Germinal center (tissue), 1 donor: ENCODE measurements around the gene PBX3.
"Not testable (repeated sequence)": the region's sequence is repeated elsewhere in the genome, so short reads cannot be mapped to it uniquely, and the experiment has no call there.

ENCODE experiments used
- DNase-seq: peaks from one replicate; pipeline ENCODE4 v3.0.0; 2012; ENCODE audit warnings: mixed read lengths, low spot score

Gene PBX3

DNA sequence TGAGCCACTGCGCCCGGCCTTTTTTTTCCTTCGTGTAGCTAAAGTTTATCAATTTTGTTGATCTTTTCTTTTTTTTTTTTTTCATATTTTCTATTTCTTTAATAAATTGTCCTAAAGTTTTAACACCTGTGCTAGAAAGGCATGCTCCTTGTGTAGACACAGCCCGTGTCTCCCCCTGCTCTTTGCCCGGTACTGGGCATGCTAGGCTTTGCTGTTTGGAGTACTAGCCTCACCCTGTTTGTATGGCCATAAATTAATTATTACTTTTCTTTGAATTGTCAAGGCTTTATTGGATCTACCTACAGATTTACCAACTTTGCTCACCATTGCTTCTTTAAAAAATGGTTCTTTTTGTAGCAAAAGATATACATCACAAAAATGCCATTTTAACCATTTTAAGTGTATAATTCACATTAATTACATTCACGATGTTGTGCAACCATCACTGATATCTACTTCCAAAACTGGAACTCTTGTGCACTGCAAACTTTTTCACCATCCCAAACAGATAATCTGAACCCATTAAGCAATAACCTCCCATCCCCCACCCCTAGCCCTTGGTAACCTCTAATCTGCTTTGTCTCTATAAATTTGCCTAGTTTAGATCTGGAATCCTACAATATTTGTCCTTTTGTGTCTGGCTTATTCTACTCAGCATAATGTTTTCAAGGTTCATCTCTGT lies 31.5 kb downstream of the PBX3 start:
- not testable (repeated sequence) for DNase-seq

DNA sequence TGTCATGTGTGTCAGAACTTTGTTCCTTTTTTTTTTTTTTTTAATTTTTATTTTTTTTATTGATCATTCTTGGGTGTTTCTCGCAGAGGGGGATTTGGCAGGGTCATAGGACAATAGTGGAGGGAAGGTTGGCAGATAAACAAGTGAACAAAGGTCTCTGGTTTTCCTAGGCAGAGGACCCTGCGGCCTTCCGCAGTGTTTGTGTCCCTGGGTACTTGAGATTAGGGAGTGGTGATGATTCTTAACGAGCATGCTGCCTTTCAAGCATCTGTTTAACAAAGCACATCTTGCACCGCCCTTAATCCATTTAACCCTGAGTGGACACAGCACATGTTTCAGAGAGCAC lies 32.0 kb downstream of the PBX3 start:
- DNase-seq, result not testable (repeated sequence)

DNA sequence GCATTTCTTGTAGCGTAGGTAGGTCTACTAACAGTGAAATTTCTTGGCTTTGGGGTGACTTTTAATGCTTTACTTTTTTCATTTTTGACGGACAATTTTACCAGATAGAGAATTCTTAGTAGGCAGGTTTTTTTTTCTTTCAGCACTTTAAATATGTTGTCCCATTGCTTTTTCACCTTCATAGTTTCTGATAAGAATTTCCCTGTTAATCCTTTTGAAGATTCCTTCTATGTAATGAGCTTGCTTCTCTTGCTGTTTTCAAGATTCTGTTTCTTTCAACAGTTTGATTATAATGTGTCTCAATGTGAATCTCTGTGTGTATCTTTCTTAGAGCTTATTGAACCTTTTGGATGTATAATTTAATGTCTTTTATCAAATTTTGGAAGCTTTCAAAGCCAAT lies 35.5 kb downstream of the PBX3 start:
- no peak for DNase-seq

DNA sequence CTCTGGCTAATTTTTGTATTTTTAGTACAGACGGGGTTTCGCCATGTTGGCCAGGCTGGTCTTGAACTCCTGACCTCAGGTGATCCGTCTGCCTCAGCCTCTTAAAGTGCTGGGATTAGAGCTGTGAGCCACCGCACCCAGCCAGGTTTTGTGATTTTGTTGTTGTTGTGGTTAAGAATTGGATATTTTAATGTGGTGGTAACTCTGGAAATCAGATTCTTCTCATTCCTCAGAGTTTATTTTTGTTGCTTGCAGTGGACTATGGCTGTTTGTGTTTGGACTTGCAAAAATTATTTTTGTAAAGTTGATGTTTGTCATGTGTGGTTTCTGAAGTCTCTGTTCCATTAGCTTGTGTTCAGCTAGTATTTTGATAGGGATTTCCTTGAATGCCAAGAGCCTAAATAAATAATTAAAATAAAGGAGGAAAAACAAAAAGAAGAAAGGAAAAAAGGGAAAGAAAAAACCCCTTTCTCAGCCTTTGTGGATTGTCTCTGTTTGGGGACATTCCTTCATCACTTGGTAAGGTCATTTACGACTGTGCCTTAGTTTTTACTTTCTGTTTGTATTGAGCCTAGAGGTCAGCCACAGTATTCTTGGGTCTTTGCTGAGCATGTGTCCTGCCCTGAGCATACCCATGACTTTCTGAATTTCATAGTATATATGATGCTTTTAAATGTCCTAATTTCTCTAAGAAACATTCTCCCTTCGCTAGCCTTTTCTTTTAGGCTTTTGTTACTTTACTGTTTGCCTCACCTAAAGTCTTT lies 37.3 kb downstream of the PBX3 start:
- DNase-seq, result no peak

DNA sequence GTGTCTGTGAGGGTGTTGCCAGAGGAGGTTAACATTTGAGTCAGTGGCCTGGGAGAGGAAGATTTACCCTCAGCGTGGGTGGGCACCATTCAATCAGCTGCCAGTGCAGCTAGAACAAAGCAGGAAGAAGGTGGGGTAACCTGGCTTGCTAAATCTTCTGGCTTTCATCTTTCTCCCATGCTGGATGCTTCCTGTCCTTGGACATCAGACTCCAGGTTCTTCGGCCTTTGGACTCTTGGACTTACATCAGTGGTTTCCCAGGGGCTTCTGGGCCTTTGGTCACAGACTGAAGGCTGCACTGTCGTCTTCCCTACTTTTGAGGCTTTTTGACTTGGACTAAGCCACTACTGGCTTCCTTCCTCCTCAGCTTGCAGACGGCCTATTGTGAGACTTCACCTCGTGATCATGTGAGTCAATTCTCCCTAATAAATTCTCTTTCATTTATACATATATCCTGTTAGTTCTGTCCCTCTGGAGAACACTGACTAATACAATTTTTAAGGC lies 38.1 kb downstream of the PBX3 start:
- DNase-seq, result no peak

DNA sequence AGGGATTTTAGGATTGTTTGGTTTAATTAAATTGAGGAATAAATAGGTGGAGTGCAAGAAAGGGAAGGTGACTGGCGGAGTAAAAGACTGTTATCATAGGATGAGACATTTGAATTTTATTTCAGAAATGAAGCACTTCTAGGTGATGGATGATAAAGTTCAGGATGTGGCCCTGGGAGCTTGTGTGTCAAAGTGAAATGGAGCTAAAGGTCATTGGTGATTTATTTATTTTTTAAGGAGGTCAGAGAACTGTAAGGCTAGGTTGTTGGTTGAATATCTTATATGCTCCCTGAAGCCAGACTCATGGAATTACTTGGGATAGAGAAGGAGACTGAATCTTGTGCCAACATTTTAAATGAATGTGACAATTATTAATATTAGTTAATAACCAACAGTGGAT lies 40.5 kb downstream of the PBX3 start:
- DNase-seq, result no peak

DNA sequence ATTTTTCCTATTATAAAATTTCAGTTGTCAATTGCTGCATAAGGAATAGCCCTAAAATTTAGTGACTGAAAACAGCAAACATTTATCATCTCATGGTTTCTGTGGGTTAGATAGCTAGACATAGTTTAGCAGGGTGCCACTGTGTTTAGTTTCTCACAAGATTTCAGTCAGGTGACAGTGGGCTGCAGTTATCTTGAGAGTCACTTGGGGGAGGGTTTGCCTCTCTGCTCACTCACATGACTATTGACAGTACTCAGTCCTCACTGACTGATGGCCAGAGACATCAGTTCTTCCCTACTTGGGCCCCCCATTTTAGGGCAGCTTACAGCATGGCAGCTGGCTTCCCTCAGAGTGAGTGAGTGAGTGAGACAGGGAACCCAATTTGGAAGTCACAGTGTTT lies 42.0 kb downstream of the PBX3 start:
- no peak for DNase-seq

DNA sequence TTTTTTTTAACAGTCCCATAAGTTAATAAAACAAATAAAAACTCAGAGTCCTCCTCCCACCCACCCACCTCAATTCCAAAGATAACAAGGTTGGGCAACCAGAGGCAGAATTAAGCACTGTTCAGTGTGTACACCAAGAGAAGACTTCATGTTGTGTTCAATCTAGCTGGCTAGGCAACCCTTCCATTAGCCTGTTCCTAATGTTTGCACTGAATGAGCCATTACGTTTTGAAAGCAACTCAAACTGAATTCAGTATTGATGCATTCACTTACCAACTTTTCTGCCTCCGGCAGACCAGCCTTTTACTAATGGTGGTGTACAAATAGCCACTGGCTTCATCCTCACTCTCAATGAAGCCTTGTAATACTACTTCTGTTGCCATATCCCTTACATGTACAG lies 47.5 kb downstream of the PBX3 start:
- DNase-seq, result no peak

DNA sequence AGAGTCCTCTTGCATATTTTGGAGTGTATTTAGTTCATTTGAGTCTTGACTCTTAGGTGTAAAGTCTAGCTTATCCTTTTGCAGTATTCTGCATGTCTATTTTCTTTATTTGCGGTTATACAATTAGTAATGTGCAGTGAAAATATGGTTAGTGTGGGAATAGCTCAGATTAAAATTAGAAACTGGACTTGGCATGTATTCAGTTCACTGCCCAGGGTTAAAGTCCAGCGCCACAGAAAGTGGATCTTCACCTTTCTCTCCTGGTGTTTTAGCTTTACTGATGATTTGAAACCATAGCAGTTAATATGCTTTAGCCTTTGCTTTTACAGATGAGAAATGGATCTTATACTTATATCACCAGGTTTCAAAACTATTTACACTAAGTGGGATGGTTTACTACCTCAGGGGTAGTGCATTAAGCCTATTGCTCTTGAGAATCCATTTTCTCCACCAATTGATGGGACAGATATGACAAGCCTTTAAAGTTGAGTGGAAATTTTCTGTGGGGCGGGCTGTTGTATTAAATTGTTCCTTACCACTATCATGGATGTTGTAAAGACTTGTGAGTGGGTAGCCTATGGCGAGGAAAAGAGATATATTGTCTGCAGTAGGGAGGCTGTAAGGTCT lies 48.9 kb downstream of the PBX3 start:
- DNase-seq, result no peak

DNA sequence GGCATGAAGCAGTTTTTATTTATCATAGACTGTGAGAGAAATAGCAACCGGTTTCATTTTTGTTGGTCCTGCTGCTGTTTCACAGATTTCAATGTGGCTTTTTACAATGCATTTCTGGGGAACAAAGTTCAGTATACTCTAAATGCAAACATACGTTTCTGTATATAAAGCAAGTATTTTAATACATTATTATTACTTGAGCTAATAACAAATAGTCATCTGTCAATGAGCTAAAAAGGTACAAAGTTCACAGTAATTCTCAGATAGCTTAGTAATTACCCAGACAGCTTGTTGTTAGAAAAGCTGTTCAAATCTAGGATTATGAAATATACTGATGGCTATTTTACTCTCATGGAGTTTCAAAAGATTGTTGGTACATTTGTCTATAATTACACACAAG lies 50.8 kb downstream of the PBX3 start:
- DNase-seq, result no peak

DNA sequence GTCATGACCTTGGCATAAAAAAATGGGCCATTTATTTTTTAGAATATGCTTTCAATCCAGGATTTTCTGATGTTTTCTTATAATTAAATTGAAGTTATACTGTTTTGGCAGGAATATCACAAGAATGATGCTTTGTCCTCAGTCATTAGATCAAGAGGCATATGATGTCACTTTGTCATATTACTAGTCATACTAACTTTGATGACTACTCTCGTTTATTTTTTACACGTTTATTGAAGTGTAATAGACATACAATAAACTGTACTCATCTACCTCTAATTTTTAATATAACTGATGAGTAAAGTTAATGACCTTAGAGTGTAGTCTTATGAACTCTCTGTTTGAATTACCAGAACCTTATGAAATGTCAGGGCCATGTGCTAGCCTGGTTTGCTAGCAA lies 56.4 kb downstream of the PBX3 start:
- DNase-seq, result no peak

DNA sequence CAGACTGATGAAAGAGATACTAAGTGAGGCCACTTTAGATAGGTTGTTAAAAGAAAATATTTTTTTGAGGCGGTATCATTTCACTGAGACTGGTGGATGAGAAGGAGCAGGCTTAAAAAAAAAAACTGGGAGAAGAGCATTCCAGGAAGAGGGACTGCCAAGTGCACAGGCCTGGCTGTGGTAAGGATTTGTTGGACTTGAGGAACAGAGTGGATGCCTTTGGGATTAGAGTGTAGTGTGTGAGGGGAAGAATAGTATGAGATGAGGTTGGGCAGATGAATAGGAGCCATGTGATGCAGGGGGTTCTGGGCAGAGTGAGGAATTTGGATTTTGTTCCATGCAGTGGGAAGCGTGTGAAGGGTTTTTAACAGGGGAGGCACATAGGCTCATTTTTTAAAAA lies 57.9 kb downstream of the PBX3 start:
- DNase-seq, result no peak

DNA sequence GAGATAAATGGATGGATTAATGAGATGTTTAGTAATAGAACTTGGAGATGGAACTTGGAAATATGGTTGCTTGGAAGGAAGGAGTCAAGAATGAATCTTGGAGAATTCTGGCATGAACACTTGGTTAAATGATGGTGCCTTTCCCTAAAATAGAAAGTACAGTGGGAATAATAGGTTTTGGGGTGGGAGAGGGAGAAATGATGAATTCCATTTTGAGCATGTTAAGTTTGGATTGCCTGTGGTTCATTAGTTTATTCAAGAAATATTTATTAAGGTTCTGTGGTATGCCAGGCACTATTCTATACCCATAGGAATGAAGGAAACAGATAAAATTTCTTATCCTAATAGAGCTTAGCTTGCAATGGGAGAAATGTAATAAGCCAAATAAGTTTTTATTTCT lies 58.4 kb downstream of the PBX3 start:
- no peak for DNase-seq

DNA sequence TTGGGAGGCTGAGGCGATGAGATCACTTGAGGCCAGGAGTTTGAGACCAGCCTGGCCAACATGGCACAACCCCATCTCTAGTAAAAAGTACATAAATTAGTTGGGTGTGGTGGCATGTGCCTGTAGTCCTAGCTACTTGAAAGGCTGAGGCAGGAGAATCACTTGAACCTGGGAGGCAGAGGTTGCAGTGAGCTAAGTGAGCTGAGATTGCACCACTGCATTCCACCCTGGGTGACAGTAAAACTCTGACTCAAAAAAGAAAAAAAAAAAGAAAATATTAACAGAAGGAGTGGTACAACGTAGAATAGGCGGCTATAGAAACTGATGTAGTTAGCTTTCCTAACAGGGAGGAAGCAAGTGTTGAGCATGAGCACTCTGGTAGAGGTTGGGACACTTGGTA lies 59.9 kb downstream of the PBX3 start:
- DNase-seq, result no peak

DNA sequence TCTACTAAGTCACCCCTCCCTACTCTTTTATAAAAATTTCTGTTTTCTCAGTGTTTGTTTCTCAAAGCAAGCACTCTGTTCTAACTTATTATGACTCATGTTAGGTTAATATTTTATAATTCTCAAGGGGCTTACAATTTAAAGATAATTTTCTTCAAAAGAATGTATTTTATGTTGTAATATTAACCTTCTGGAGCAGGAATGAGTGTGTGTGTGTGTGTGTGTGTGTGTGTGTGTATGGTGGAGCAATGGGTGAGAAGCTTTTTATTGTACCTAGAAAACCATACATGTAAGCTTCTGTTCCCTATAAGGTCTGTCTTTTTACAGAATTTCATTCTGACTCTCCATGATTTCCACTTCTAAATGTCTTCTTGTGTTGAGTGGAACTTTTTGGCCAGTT lies 63.0 kb downstream of the PBX3 start:
- DNase-seq, result no peak

DNA sequence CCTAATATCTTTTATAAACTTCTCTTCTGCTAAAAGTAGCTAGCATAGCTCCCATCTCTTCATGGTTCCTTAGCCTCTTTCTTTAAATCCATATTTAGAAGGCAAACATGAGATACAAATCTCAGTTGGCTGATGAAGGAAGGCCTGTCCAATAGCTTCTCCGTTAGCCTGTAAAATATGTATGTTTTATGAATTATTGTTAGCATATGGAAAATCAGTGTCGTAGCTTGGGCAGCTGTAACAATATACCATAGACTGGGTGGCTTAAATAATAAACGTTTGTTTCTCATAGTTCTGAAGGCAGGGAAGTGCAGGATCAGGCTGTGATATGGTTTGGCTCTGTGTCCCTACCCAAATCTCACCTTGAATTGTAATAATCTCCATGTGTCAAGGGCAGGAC lies 63.8 kb downstream of the PBX3 start:
- no peak for DNase-seq

DNA sequence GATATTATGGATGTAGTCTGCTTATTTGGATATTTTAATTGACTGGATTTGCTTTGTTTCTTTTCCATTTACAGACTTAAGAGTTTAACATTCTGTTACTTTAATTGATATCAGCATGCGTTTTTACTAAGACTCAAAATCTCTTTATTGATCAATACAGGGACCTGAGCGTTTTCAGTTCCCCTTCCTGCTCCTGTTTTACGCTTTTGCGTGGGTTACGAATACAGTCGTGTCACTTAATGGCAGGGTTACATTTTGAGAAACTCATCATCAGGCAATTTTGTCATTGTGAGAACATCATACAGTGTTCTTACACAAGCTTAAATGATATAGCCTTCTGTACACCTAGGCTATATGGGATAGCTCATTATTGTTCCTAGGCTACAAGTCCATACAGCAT lies 65.2 kb downstream of the PBX3 start:
- DNase-seq, result no peak

DNA sequence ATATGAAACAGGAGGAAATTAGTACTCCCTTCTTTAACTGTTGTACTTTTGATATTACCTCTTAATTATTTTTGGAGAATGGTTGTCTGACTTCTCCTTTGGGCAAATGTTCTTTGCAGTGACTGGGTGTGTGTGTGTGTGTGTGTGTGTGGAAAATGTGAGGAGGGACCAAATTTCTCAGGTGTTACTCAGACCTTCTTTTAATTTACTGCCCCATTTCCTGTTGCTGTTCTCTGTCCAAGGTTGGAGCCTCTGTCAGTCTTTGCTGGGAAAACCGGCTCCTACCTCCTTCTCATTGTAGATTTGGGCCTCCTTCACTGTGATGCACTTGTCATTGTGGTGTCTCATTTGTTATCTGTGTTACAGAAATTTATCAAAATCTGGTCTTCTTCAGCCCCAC lies 68.4 kb downstream of the PBX3 start:
- no peak for DNase-seq

DNA sequence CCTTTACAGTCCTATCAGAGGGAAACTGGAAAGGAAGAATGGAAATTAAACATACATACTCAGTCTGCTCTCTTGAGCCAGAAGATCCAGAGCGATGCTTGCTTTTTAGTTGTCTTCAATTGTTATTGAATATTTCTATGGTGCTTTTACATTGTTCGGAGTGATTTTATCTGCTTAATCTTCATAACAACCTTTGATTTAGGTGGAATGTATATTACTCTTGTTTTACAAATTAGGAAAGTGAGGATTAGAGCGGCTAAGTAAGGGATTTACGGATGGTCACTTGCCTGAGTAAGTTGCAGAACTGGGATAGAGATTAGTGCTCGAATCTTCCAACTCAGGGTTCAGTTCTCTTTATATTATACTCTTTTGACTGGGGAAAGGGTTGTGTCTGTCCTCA lies 69.1 kb downstream of the PBX3 start:
- no peak for DNase-seq

DNA sequence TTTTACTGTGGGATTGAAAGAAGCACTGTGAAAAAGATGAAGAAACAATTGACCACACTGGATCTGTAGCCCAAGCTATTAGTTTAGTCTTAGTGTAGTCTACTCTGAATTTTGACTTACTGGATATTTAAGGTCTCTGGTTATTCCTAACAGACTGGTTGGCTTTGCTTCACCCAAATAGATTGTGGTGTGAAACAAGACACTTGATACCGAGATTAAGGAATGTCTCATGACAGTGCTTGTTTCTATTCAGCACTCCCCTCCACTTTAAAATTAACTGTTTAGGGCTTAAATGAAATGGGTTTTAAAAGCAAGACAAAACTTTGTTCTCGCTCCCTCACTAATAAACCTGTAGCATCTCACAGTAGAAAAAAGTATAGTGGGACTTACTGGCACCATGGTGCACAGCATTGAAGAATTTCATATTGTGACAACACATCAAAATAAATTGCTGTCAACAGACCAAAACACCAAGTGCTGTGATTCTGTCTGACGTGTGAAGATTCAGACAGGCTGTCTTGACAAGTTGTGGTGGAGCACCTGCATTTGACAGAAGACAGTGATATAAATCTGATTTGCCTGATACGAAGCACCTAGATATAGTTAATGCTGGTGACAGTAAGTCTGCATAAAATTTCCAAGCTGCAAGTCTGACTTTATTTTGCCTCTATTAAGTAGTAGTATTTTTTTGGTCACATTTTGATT lies 73.1 kb downstream of the PBX3 start:
- no peak for DNase-seq

DNA sequence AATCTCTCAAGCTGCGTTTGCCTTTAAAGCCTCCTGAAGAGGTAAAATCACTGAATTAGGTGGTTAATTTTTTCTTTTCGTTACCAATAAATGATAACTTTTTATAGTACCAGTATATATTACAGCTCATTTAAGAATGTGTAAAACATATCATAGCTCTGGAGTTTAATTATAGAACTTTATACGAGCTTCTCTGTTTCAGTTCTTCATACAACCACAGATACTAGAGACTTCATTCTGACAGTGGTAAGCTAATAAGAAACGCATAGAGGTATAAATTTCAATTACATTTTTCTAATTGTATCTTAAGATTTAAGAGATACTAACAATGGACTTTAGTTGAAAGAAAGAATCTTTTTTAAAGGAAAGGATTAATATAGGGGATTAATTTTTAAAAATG lies 73.9 kb downstream of the PBX3 start:
- no peak for DNase-seq

DNA sequence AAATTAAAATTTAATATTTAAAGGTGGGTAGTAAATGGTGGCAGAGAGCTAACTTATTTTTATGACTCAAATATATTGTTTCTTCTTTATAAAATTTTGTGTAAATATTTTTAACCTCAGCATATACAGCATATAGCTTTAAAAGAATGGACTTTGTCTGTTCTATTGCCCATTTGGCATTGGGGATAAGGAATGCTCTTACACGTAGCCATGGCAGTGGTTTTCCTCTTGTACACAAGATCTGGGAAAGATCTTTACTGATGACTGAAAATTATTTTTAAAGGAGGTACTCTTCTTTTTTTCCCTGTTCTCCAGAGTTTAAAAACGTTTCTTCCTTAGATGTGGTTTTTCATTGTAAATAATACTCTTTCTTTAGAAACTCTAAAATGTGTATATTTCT lies 75.0 kb downstream of the PBX3 start:
- DNase-seq, result no peak

DNA sequence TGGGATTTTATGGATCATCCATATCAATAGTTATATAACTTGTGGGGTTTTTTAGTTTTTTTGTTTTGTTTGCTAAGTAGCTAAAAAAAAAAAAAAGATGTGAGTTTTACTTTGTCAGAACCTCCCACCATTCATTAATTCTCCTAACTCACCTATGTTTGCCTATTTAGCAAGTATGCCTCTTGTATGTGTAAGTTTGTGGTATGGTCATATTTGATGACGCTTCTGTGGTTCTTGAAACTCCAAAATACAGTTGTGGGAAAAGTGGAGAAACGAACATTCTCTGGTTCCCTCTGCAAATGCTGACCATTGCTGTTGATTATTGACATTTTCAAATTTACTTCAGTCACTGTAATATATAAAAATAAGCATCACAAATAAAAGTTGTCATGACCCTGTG lies 75.7 kb downstream of the PBX3 start:
- no peak for DNase-seq
